IMR-90 (cell line): ENCODE results near the gene GGTA1. TPM values are rescaled to one million over a fixed set of nuclear protein-coding genes. Genes with fewer than 3 reads are reported as not detected.

ENCODE experiments used
- ATAC-seq: fragments of 200-7000 bp; cut with Tn5 transposase; 2 replicates; pipeline ENCODE4 v1.9.1; 2020; ENCODE audit warnings: low read depth, mild to moderate bottlenecking, moderate library complexity
- BruUV-seq: library from RNA; stranded (reverse); fragments of 400-500 nt; replicated peaks from 2 replicates; lab custom pipeline; 2021; lab: Mats Ljungman, UMichigan
- CTCF ChIA-PET: fragments of 300-600 bp; formaldehyde crosslinking; extraction: SDS; loops from one replicate; lab custom pipeline; 2021; ENCODE audit warnings: antibody characterized with exemption; lab: Yijun Ruan, JAX
- POLR2A ChIA-PET: fragments of 300-600 bp; sonication (Branson Sonifier 250); formaldehyde crosslinking; loops from one replicate; lab custom pipeline; 2022; ENCODE audit warnings: antibody characterized with exemption; ENCODE audit not compliant: unreplicated experiment; lab: Charles Lee
- DNase-seq: peaks from one replicate; pipeline ENCODE4 v3.0.0; 2013
- H2AFZ ChIP-seq: replicated peaks from 2 replicates; pipeline ENCODE3; 2013; ENCODE audit warnings: low read length, mild to moderate bottlenecking; ENCODE audit not compliant: poor library complexity
- H2AK5ac ChIP-seq: 2 replicates; pipeline ENCODE4 v1.6.1; 2013; ENCODE audit warnings: low read depth, low read length, inconsistent platforms
- H2AK9ac ChIP-seq: replicated peaks from 2 replicates; pipeline ENCODE3; 2013; ENCODE audit warnings: mild to moderate bottlenecking, low read depth, low read length, moderate library complexity; ENCODE audit not compliant: poor library complexity
- H2BK120ac ChIP-seq: 2 replicates; pipeline ENCODE4 v1.6.1; 2013; ENCODE audit warnings: low read depth, low read length, inconsistent platforms
- H2BK15ac ChIP-seq: 3 replicates; pipeline ENCODE4 v1.6.1; 2013; ENCODE audit warnings: low read depth, low read length, inconsistent platforms
- H2BK20ac ChIP-seq: 2 replicates; pipeline ENCODE4 v1.6.1; 2013; ENCODE audit warnings: low read depth, mild to moderate bottlenecking, inconsistent platforms, low read length, moderate library complexity
- H2BK5ac ChIP-seq: 2 replicates; pipeline ENCODE4 v1.6.1; 2013; ENCODE audit warnings: mild to moderate bottlenecking, low read depth, low read length, inconsistent platforms; ENCODE audit not compliant: poor library complexity, severe bottlenecking
- H3K14ac ChIP-seq: replicated peaks from 2 replicates; pipeline ENCODE4 v1.6.1; 2013; ENCODE audit warnings: low read depth, low read length, inconsistent platforms
- H3K18ac ChIP-seq: 2 replicates; pipeline ENCODE4 v1.6.1; 2013; ENCODE audit warnings: low read depth, low read length, control low read depth
- H3K23ac ChIP-seq: 2 replicates; pipeline ENCODE4 v1.6.1; 2013; ENCODE audit warnings: low read depth, low read length, inconsistent platforms
- H3K27ac ChIP-seq: 2 replicates; pipeline ENCODE4 v1.5.1; 2013; ENCODE audit warnings: mild to moderate bottlenecking, control low read depth, low read length; ENCODE audit not compliant: insufficient read depth
- H3K27me3 ChIP-seq: 2 replicates; pipeline ENCODE4 v1.6.1; 2013; ENCODE audit warnings: low read length; ENCODE audit not compliant: control insufficient read depth, insufficient read depth
- H3K36me3 ChIP-seq: 2 replicates; pipeline ENCODE4 v1.6.1; 2013; ENCODE audit warnings: low read length, mixed read lengths; ENCODE audit not compliant: control insufficient read depth, insufficient read depth
- H3K4ac ChIP-seq: 2 replicates; pipeline ENCODE4 v1.6.1; 2013; ENCODE audit warnings: low read depth, low read length, inconsistent platforms
- H3K4me1 ChIP-seq: 2 replicates; pipeline ENCODE4 v1.6.1; 2013; ENCODE audit warnings: low read length, mixed read lengths; ENCODE audit not compliant: control insufficient read depth, insufficient read depth
- H3K4me2 ChIP-seq: 2 replicates; pipeline ENCODE4 v1.6.1; 2013; ENCODE audit warnings: low read depth, mild to moderate bottlenecking, control low read depth, low read length, moderate library complexity
- H3K4me3 ChIP-seq: 2 replicates; pipeline ENCODE4 v1.5.1; 2013; ENCODE audit warnings: low read depth, mild to moderate bottlenecking, control low read depth, low read length, moderate library complexity; ENCODE audit not compliant: insufficient read depth
- H3K56ac ChIP-seq: 2 replicates; pipeline ENCODE4 v1.6.1; 2013; ENCODE audit warnings: low read length, inconsistent platforms; ENCODE audit not compliant: insufficient read depth; ENCODE audit errors: extremely low read depth
- H3K79me1 ChIP-seq, 2 experiments: 2 replicates each; pipeline ENCODE4 v1.6.1; 2013; ENCODE audit warnings: low read length in 2 of 2, inconsistent platforms in 1 of 2, low read depth in 1 of 2
- H3K9ac ChIP-seq: 2 replicates; pipeline ENCODE4 v1.6.1; 2013; ENCODE audit warnings: low read depth, low read length, control low read depth
- H3K9me1 ChIP-seq: 2 replicates; pipeline ENCODE4 v1.6.1; 2013; ENCODE audit warnings: low read length, inconsistent platforms; ENCODE audit not compliant: insufficient read depth
- H3K9me3 ChIP-seq: 2 replicates; pipeline ENCODE4 v1.6.1; 2013; ENCODE audit warnings: low read length; ENCODE audit not compliant: control insufficient read depth, insufficient read depth
- H4K20me1 ChIP-seq: 2 replicates; pipeline ENCODE4 v1.6.1; 2013; ENCODE audit warnings: low read length, inconsistent platforms; ENCODE audit not compliant: insufficient read depth
- H4K5ac ChIP-seq: 2 replicates; pipeline ENCODE4 v1.6.1; 2013; ENCODE audit warnings: mild to moderate bottlenecking, low read depth, low read length, control low read depth
- H4K8ac ChIP-seq, 2 experiments: 2 replicates each; pipeline ENCODE4 v1.6.1; 2013; ENCODE audit warnings: low read depth in 2 of 2, low read length in 2 of 2, control low read depth in 1 of 2, inconsistent platforms in 1 of 2
- H4K91ac ChIP-seq: 2 replicates; pipeline ENCODE4 v1.6.1; 2013; ENCODE audit warnings: low read depth, low read length, inconsistent platforms; ENCODE audit not compliant: insufficient read depth
- BHLHE40 ChIP-seq: fragments of 150-350 bp; IDR thresholded peaks from 2 replicates; pipeline ENCODE4 v1.6.1; 2016; ENCODE audit warnings: mild to moderate bottlenecking, low read depth, low read length
- CEBPB ChIP-seq: IDR thresholded peaks from 2 replicates; pipeline ENCODE4 v1.6.1; 2012; ENCODE audit warnings: low read depth, low read length, improper control_type of control experiment
- CHD1 ChIP-seq: IDR thresholded peaks from 2 replicates; pipeline ENCODE4 v1.6.1; 2012; ENCODE audit warnings: low read depth, low read length, improper control_type of control experiment
- FOS ChIP-seq: fragments of 150-350 bp; IDR thresholded peaks from 2 replicates; pipeline ENCODE4 v1.6.1; 2016; ENCODE audit warnings: low read depth, low read length
- MAFK ChIP-seq: IDR thresholded peaks from 2 replicates; pipeline ENCODE4 v1.6.1; 2012; ENCODE audit warnings: low read depth, low read length, improper control_type of control experiment
- MAZ ChIP-seq: IDR thresholded peaks from 2 replicates; pipeline ENCODE4 v1.6.1; 2012; ENCODE audit warnings: low read depth, mild to moderate bottlenecking, low read length, improper control_type of control experiment, moderate library complexity, borderline replicate concordance
- MXI1 ChIP-seq: IDR thresholded peaks from 2 replicates; pipeline ENCODE4 v1.6.1; 2012; ENCODE audit warnings: low read depth, mild to moderate bottlenecking, low read length, moderate library complexity, borderline replicate concordance
- NFE2L2 ChIP-seq: fragments of 150-350 bp; IDR thresholded peaks from 2 replicates; pipeline ENCODE4 v1.6.1; 2016; ENCODE audit warnings: low read depth, mild to moderate bottlenecking, low read length
- POLR2A ChIP-seq: IDR thresholded peaks from 2 replicates; pipeline ENCODE4 v1.6.1; 2012; ENCODE audit warnings: mild to moderate bottlenecking, low read depth, low read length
- RAD21 ChIP-seq: IDR thresholded peaks from 2 replicates; pipeline ENCODE4 v1.6.1; 2012; ENCODE audit warnings: low read length, improper control_type of control experiment
- RCOR1 ChIP-seq: IDR thresholded peaks from 2 replicates; pipeline ENCODE4 v1.6.1; 2012; ENCODE audit warnings: mild to moderate bottlenecking, low read length, improper control_type of control experiment; ENCODE audit not compliant: insufficient replicate concordance
- RFX5 ChIP-seq: IDR thresholded peaks from 2 replicates; pipeline ENCODE4 v1.8.0; 2012; ENCODE audit warnings: low read depth, mild to moderate bottlenecking, low read length, moderate library complexity
- SMC3 ChIP-seq: fragments of 150-350 bp; IDR thresholded peaks from 2 replicates; pipeline ENCODE4 v1.6.1; 2016; ENCODE audit warnings: low read depth, mild to moderate bottlenecking, antibody characterized with exemption, low read length, moderate library complexity
- WGBS, 2 experiments: methylation state at CpG; one replicate each; pipeline versions ENCODE4 v1.1.5 to v1.1.7; 2013; ENCODE audit warnings: missing lambda C conversion rate in 2 of 2; ENCODE audit not compliant: insufficient read length in 1 of 2; ENCODE audit errors: extremely low coverage in 2 of 2; 5-methylcytosine and 5-hydroxymethylcytosine counted together
- dilution Hi-C: fragments of 300-500 bp; cut with HindIII; formaldehyde crosslinking; loops from one replicate; pipeline ENCODE4 v1.14.3; 2018; ENCODE audit warnings: low sequenced_read_pairs; ENCODE audit not compliant: unreplicated experiment
- in situ Hi-C: fragments of 300-500 bp; cut with MboI; formaldehyde crosslinking; loops from 3 replicates; pipeline ENCODE4 v1.14.3; 2019; ENCODE audit warnings: low sequenced_read_pairs, inconsistent platforms, mixed read lengths
- intact Hi-C: fragments of 100-400 bp; cut with micrococcal nuclease; formaldehyde crosslinking; loops from 2 replicates; pipeline ENCODE4 v1.10.0; 2022
- polyA plus RNA-seq, 3 experiments: library from polyadenylated mRNA; depleted of rRNA; stranded (reverse); fragments of >200 nt; gene quantifications; 2 replicates each; pipeline ENCODE4 v1.2.3, GENCODE V29; 2012; ENCODE audit warnings: low replicate concordance in 1 of 3
- total RNA-seq: library from RNA; depleted of rRNA; stranded (reverse); fragments of >200 nt; gene quantifications from 2 replicates; pipeline ENCODE4 v1.2.3, GENCODE V29; 2012
- TF ChIP-seq, protein P1 (sequence below): fragments of 150-350 bp; IDR thresholded peaks from 2 replicates; pipeline ENCODE4 v1.6.1; 2017; ENCODE audit warnings: mild to moderate bottlenecking, antibody characterized with exemption, low read length, low read depth
- TF ChIP-seq, protein P2 (sequence below): conservative IDR thresholded peaks from 2 replicates; pipeline ENCODE4 v1.5.1; 2012; ENCODE audit warnings: mild to moderate bottlenecking, low read depth, low read length, improper control_type of control experiment
- TF ChIP-seq, protein P3 (sequence below): fragments of 150-350 bp; IDR thresholded peaks from 2 replicates; pipeline ENCODE4 v1.6.1; 2016; ENCODE audit warnings: low read depth, mild to moderate bottlenecking, low read length, moderate library complexity, borderline replicate concordance

Gene GGTA1
- total and polyA plus RNA-seq, 2 of the 4 experiments (the other 2 are of a cell fraction): not detected

- Histone ChIP-seq H2AFZ (no peak overlapping the region), H2BK5ac (no peak overlapping the region), H3K9me1 (no peaks in the 10 kb centered on the region), H3K4ac (no peak overlapping the region), H4K20me1 (no peaks in the 10 kb centered on the region), H3K4me2 (no peak overlapping the region), H3K14ac (no peak overlapping the region), H2BK120ac (no peak overlapping the region), H2AK5ac (no peak overlapping the region), H3K23ac (no peak overlapping the region), H3K9me3 (no peaks in the 10 kb centered on the region), H3K56ac (no peak overlapping the region), H2BK20ac (no peak overlapping the region), H3K36me3 (no peaks in the 10 kb centered on the region), H3K27me3 (peaks cover 48% of the 10 kb centered on the region), H3K27ac (no peak overlapping the region), H4K91ac (no peak overlapping the region), H4K5ac (no peak overlapping the region), H4K8ac (no peak overlapping the region), H2BK15ac (no peak overlapping the region), H3K79me1 (no peaks in the 10 kb centered on the region), H3K4me3 (no peak overlapping the region), H3K4me1 (no peaks in the 10 kb centered on the region), H3K9ac (no peak overlapping the region), H3K18ac (no peak overlapping the region), H2AK9ac (no peak overlapping the region)
- in situ Hi-C loops (no loop called here), dilution Hi-C loops (no loop called here), intact Hi-C loops (no loop called here)
- ATAC-seq (no peak), DNase-seq (no peak)
- BruUV-seq: no TSS peak
- 25% methylated on average over 1 of the region's 4 CpGs; no CpG with 5 or more reads in 1 of the 2 experiments for WGBS, 2 experiments
- CTCF ChIA-PET: no interaction called here
- no peak for TF ChIP-seq MAFK
- no peak for TF ChIP-seq RCOR1
- TF ChIP-seq, protein P1, sequence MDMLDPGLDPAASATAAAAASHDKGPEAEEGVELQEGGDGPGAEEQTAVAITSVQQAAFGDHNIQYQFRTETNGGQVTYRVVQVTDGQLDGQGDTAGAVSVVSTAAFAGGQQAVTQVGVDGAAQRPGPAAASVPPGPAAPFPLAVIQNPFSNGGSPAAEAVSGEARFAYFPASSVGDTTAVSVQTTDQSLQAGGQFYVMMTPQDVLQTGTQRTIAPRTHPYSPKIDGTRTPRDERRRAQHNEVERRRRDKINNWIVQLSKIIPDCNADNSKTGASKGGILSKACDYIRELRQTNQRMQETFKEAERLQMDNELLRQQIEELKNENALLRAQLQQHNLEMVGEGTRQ: no peak
- no peak for TF ChIP-seq MAZ
- no peak for TF ChIP-seq CHD1
- TF ChIP-seq MXI1: no peak
- no peak for TF ChIP-seq CEBPB
- no peak for TF ChIP-seq RFX5
- TF ChIP-seq SMC3: no peak
- TF ChIP-seq, protein P2, sequence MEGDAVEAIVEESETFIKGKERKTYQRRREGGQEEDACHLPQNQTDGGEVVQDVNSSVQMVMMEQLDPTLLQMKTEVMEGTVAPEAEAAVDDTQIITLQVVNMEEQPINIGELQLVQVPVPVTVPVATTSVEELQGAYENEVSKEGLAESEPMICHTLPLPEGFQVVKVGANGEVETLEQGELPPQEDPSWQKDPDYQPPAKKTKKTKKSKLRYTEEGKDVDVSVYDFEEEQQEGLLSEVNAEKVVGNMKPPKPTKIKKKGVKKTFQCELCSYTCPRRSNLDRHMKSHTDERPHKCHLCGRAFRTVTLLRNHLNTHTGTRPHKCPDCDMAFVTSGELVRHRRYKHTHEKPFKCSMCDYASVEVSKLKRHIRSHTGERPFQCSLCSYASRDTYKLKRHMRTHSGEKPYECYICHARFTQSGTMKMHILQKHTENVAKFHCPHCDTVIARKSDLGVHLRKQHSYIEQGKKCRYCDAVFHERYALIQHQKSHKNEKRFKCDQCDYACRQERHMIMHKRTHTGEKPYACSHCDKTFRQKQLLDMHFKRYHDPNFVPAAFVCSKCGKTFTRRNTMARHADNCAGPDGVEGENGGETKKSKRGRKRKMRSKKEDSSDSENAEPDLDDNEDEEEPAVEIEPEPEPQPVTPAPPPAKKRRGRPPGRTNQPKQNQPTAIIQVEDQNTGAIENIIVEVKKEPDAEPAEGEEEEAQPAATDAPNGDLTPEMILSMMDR: no peak
- TF ChIP-seq POLR2A: no peak
- TF ChIP-seq FOS: no peak
- TF ChIP-seq NFE2L2: no peak
- no peak for TF ChIP-seq RAD21
- TF ChIP-seq BHLHE40: no peak
- TF ChIP-seq, protein P3, sequence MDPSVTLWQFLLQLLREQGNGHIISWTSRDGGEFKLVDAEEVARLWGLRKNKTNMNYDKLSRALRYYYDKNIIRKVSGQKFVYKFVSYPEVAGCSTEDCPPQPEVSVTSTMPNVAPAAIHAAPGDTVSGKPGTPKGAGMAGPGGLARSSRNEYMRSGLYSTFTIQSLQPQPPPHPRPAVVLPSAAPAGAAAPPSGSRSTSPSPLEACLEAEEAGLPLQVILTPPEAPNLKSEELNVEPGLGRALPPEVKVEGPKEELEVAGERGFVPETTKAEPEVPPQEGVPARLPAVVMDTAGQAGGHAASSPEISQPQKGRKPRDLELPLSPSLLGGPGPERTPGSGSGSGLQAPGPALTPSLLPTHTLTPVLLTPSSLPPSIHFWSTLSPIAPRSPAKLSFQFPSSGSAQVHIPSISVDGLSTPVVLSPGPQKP: no peak
- POLR2A ChIA-PET: no interaction called here
Observed at GRCh38 chr9:121464968-121465367, 34.7 kb downstream of the GGTA1 start.
